Neutrophil (primary cell): ENCODE data around the gene SS18L1.

Experiments
- H3K27ac ChIP-seq: fragments of 200-600 bp; sonication (generic); 2 replicates; pipeline ENCODE4 v1.5.1; 2016; ENCODE audit warnings: mild to moderate bottlenecking, moderate library complexity
- H3K27me3 ChIP-seq: fragments of 200-600 bp; sonication (generic); 2 replicates; pipeline ENCODE4 v1.6.0; 2016; ENCODE audit warnings: mild to moderate bottlenecking
- H3K36me3 ChIP-seq: fragments of 200-600 bp; sonication (generic); 2 replicates; pipeline ENCODE4 v1.5.1; 2017
- H3K4me1 ChIP-seq, 2 experiments: fragments of 200-600 bp in 1 of 2; sonication (generic) in 1 of 2; 1 replicate in 1 of 2; 2 replicates in 1 of 2; pipeline versions ENCODE4 v1.5.1 to v1.6.1; 2013 to 2016; ENCODE audit warnings: low read depth in 1 of 2, low read length in 1 of 2, mild to moderate bottlenecking in 1 of 2, moderate library complexity in 1 of 2; ENCODE audit not compliant: control insufficient read depth in 1 of 2, insufficient read depth in 1 of 2
- H3K4me3 ChIP-seq, 2 experiments: fragments of 200-600 bp in 1 of 2; sonication (generic) in 1 of 2; 1 replicate in 1 of 2; 2 replicates in 1 of 2; pipeline ENCODE4 v1.5.1; 2013 to 2016; ENCODE audit warnings: low read depth in 1 of 2, low read length in 1 of 2, mild to moderate bottlenecking in 1 of 2, moderate library complexity in 1 of 2
- H3K9me3 ChIP-seq: fragments of 200-600 bp; sonication (generic); 2 replicates; pipeline ENCODE4 v1.5.1; 2016
- TF ChIP-seq, protein P1 (sequence below): fragments of 200-600 bp; sonication (generic); IDR thresholded peaks from 2 replicates; pipeline ENCODE4 v1.5.1; 2016; ENCODE audit warnings: antibody characterized with exemption

Gene SS18L1

DNA sequence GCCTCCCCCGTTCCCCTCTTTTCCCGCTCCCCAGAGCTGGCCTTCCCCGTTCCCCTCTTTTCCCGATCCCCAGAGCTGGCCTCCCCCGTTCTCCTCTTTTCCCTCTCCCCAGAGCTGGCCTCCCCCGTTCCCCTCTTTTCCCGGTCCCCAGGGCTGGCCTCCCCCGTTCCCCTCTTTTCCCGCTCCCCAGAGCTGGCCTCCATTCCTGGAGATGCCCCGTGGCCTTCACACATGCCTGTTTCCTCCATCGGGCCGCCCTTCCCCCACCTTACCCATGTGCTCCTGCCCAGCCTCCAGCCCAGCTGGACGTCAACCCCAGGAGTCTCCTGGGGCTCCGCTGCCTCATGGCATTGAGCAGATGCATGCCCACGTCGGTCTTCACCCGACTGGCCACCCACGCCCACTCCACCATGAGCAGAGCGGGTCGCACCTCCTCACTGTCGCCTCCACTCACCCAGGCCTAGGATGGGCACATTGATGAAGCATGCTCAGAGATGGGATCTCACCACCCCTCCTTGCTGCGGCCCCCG, 8.3 kb downstream of the SS18L1 start:
- TF ChIP-seq, protein P1, sequence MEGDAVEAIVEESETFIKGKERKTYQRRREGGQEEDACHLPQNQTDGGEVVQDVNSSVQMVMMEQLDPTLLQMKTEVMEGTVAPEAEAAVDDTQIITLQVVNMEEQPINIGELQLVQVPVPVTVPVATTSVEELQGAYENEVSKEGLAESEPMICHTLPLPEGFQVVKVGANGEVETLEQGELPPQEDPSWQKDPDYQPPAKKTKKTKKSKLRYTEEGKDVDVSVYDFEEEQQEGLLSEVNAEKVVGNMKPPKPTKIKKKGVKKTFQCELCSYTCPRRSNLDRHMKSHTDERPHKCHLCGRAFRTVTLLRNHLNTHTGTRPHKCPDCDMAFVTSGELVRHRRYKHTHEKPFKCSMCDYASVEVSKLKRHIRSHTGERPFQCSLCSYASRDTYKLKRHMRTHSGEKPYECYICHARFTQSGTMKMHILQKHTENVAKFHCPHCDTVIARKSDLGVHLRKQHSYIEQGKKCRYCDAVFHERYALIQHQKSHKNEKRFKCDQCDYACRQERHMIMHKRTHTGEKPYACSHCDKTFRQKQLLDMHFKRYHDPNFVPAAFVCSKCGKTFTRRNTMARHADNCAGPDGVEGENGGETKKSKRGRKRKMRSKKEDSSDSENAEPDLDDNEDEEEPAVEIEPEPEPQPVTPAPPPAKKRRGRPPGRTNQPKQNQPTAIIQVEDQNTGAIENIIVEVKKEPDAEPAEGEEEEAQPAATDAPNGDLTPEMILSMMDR, result no peak
- no peaks in the 10 kb centered on the region for H3K36me3 ChIP-seq
- no peak overlapping the region for H3K27ac ChIP-seq
- no peaks in the 10 kb centered on the region for H3K9me3 ChIP-seq
- H3K4me3 ChIP-seq, result no peak overlapping the region
- H3K27me3 ChIP-seq, result no peaks in the 10 kb centered on the region
- peaks cover 0 to 4% of the 10 kb centered on the region in 2 experiments for H3K4me1 ChIP-seq

DNA sequence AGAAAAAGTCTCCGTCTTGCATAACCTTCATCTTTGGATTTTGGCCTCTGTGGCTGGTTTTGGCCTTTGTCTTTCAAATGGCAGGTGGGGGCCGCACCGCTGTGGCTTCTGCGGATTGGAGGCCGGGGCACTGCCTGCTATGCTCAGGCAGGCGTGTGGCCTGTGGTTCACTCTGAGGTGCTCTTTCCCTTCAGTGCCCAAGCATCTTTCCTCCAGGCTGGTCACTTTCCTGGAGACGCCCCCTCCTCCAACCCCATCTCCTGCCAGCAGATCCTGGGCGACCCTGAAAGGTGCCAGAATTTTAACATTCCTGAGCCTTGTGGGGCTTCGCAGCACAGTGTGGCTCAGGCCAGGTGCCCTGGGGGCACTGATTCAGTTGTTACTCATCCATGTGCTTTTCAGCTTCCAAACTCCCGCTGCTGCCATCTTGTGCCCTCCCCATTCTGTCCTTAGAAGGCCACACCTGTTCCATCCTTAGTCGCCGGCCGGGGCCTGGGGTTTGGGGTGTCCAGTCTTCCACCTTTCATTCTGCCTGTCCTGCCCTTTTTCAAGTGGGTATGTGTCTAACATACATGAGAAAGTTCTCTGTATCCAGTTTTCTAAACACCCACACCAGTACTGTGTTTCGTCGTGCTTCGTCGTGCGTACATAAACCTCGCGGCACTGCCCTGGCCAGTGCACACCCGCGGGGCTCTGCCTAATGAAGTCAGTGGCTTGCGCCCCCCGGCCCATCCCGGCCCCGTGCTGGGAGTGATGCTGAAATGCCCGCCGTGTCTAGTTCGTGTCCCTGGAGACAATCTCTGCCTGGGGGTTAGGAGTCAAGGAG, 12.1 kb downstream of the SS18L1 start:
- H3K4me3 ChIP-seq, result no peak overlapping the region
- H3K27me3 ChIP-seq, result no peaks in the 10 kb centered on the region
- H3K9me3 ChIP-seq, result no peaks in the 10 kb centered on the region
- peaks cover 8% of the 10 kb centered on the region for H3K36me3 ChIP-seq
- TF ChIP-seq, protein P1, result no peak
- H3K27ac ChIP-seq, result no peak overlapping the region
- H3K4me1 ChIP-seq, result peaks cover 0 to 8% of the 10 kb centered on the region in 2 experiments

DNA sequence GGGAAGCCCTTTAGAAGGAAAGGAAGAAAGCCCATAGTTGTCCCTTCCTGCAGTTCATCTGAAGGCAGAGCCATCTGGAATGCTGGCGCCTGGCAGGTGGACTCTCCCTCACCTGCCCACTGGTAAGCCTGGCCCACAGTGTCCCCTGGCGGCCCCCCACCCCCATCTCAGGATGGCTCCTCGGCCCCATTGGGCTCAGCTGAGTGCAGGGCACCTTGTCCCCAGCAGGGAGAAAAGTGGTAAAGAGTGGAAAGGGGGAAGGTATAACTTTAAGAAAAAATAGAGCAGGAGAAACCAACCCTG, 12.6 kb downstream of the SS18L1 start:
- TF ChIP-seq, protein P1, result no peak
- no peak overlapping the region for H3K27ac ChIP-seq

DNA sequence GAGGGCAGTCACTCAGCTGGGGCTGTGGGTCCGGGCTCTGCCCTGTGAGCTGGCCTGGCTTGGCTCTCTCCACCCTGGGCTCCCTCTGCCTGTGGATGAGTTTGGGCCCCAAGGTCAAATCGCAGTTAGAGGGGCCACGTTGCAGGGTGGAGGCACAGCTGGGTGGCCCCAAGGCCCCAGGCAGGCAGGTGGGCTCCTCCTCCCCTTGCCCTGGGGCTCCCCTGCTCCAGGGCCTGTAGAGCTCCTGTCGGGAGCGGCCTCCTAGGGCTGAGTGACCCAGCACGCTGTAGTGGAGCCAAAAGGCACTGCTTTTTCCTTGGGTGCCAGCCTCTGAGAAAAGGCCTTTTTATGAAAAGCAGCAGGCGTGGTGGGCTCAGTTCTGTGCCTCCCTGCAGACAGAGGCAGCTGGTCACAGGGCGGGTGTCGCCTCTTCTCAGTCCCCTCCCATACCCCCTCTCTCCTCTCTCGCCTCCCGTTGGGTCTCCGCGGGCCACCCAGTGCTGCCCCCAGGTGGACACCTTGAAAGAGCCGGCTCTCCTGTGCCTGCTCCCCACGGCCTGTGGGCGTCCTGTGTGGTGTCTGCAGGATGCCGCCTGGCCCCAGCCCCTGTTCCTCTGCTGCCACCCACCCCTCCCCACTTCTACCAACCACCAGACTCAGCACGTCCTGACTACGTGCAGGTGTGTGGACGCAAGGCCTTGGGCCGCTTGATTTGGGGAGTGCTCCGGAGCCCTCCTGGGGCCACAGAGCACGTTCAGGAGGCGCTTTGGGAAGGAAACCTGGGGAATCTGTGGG, 13.2 kb downstream of the SS18L1 start:
- Histone ChIP-seq H3K4me3 (no peak overlapping the region), H3K27ac (no peak overlapping the region), H3K4me1 (peaks cover 0 to 8% of the 10 kb centered on the region in 2 experiments), H3K36me3 (peaks cover 20% of the 10 kb centered on the region), H3K27me3 (no peaks in the 10 kb centered on the region), H3K9me3 (no peaks in the 10 kb centered on the region)
- TF ChIP-seq, protein P1, result peak; percentile 78

More for the DNA sequence above, 12.6 kb downstream of the SS18L1 start:
- Histone ChIP-seq H3K4me1 (peaks cover 0 to 8% of the 10 kb centered on the region in 2 experiments), H3K36me3 (peaks cover 14% of the 10 kb centered on the region), H3K9me3 (no peaks in the 10 kb centered on the region), H3K27me3 (no peaks in the 10 kb centered on the region), H3K4me3 (no peak overlapping the region)

DNA sequence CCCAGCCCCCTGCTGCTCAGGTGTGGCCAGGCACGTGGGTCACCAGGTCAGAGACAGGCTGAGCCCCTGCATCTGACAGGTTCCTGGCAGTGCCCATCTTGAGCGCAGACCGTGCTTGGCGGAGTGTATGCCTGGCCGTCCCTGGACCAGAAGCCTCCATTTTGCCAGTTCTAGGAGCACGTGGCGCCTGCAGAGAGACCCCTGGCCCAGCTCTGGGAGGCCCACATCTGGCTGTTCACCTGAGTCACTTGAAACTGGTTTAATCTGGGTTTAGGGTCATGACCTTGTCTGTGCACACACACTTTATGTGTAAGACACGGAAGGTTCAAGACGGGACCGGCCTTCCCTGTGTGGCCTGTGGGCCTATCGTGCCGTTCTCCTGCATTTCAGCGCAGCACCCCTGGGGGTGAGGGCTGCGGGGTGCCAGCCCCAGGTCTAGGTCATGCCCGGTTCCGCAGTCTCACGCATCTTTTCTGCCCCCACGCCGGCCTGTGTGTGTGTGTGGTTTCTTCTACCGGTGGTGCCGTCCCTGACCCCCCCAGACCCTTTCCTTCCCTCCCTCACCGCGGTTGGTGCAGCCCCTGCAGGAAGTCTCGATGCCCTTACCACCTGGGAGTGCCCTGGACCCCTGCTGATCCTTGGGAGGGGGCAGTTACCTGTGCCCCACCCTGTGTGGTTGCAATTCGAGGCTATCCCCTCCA, 14.0 kb downstream of the SS18L1 start:
- H3K4me3 ChIP-seq, result no peak overlapping the region
- peaks cover 0 to 8% of the 10 kb centered on the region in 2 experiments for H3K4me1 ChIP-seq
- H3K9me3 ChIP-seq, result no peaks in the 10 kb centered on the region
- H3K36me3 ChIP-seq, result peaks cover 25% of the 10 kb centered on the region
- no peak overlapping the region for H3K27ac ChIP-seq
- H3K27me3 ChIP-seq, result no peaks in the 10 kb centered on the region
- TF ChIP-seq, protein P1, result no peak
